HL-60 (cell line): Measurements from ENCODE around the gene PDGFD.

Experiments used
- DNase-seq, 2 experiments: peaks; one replicate each; pipeline ENCODE4 v3.0.0-alpha.2; 2010 to 2020; ENCODE audit warnings: low read depth in 1 of 2, low spot score in 1 of 2
- H3K27ac ChIP-seq: fragments of 250-450 bp; sonication (Bioruptor Pico); replicated peaks from 2 replicates; pipeline ENCODE4 v1.5.1; 2020; ENCODE audit warnings: mild to moderate bottlenecking, moderate library complexity
- H3K27me3 ChIP-seq: fragments of 250-450 bp; sonication (Bioruptor Pico); 2 replicates; pipeline ENCODE4 v1.5.1; 2021; ENCODE audit warnings: mild to moderate bottlenecking, moderate library complexity; ENCODE audit not compliant: insufficient read depth, poor library complexity, severe bottlenecking
- H3K4me3 ChIP-seq: replicated peaks from 2 replicates; pipeline ENCODE4 v1.5.1; 2011; ENCODE audit warnings: mild to moderate bottlenecking, control low read depth, low read length; ENCODE audit not compliant: insufficient read depth
- CTCF ChIP-seq: IDR thresholded peaks from one replicate; pipeline ENCODE4 v1.5.1; 2011; ENCODE audit warnings: low read length, control low read depth, inconsistent platforms; ENCODE audit not compliant: insufficient read depth
- GABPA ChIP-seq: IDR thresholded peaks from 2 replicates; pipeline ENCODE4 v1.6.1; 2012; ENCODE audit warnings: low read depth
- POLR2AphosphoS5 ChIP-seq: IDR thresholded peaks from 2 replicates; pipeline ENCODE4 v1.6.1; 2012; ENCODE audit warnings: low read depth
- REST ChIP-seq: IDR thresholded peaks from 2 replicates; pipeline ENCODE4 v1.6.1; 2012; ENCODE audit warnings: low read depth; ENCODE audit not compliant: insufficient replicate concordance
- SPI1 ChIP-seq: IDR thresholded peaks from 2 replicates; pipeline ENCODE4 v1.6.1; 2012; ENCODE audit warnings: low read depth, mild to moderate bottlenecking, borderline replicate concordance

The PDGFD gene

GRCh38 chr11:103867481-103867880, 296.5 kb downstream of the PDGFD start:
- Histone ChIP-seq H3K4me3 (no peak overlapping the region), H3K27me3 (no peaks in the 10 kb centered on the region), H3K27ac (no peak overlapping the region)
- TF ChIP-seq SPI1 (no peak), REST (no peak), CTCF (no peak), POLR2AphosphoS5 (no peak), GABPA (no peak)
- DNase-seq = no peak

GRCh38 chr11:103863497-103863896, 300.4 kb downstream of the PDGFD start:
- Histone ChIP-seq H3K27ac (no peak overlapping the region), H3K27me3 (no peaks in the 10 kb centered on the region), H3K4me3 (no peak overlapping the region)
- DNase-seq = no peak
- no peak for TF ChIP-seq SPI1
- no peak for TF ChIP-seq REST
- TF ChIP-seq GABPA = no peak
- no peak for TF ChIP-seq CTCF
- no peak for TF ChIP-seq POLR2AphosphoS5

- Histone ChIP-seq H3K27ac (no peak overlapping the region), H3K27me3 (no peaks in the 10 kb centered on the region), H3K4me3 (no peak overlapping the region)
- TF ChIP-seq POLR2AphosphoS5 = no peak
- no peak for DNase-seq
Observed at GRCh38 chr11:103862802-103863174, 301.2 kb downstream of the PDGFD start.

- TF ChIP-seq GABPA = no peak
- no peak for TF ChIP-seq POLR2AphosphoS5
- TF ChIP-seq SPI1 = no peak
- TF ChIP-seq CTCF = no peak
- TF ChIP-seq REST = no peak
- Histone ChIP-seq H3K27me3 (no peaks in the 10 kb centered on the region), H3K4me3 (no peak overlapping the region), H3K27ac (no peak overlapping the region)
- no peak for DNase-seq
Observed at GRCh38 chr11:103862094-103862801, 301.7 kb downstream of the PDGFD start.
